Lower leg skin (tissue), 4 donors: ENCODE data around the gene SLC16A6. TPM values are rescaled to one million over a fixed set of nuclear protein-coding genes. Genes with fewer than 3 reads are reported as not detected.

Experiments
- DNase-seq, 2 donors: peaks; one replicate each; pipeline ENCODE4 v3.0.0-alpha.2; 2019; ENCODE audit warnings: low spot score in 2 of 2
- H3K4me3 ChIP-seq: fragments of 200-600 bp; sonication (generic); 2 replicates; pipeline ENCODE4 v1.5.1; 2017; ENCODE audit warnings: mild to moderate bottlenecking, low read depth; ENCODE audit not compliant: poor library complexity, severe bottlenecking
- CTCF ChIP-seq, 3 donors: fragments of 450-650 bp; IDR thresholded peaks; one replicate each; pipeline ENCODE4 v1.5.1; 2016; ENCODE audit warnings: antibody characterized with exemption in 3 of 3, mild to moderate bottlenecking in 3 of 3, moderate library complexity in 2 of 3
- POLR2A ChIP-seq, 2 donors: fragments of 450-650 bp; IDR thresholded peaks; one replicate each; pipeline ENCODE4 v1.6.1; 2016 to 2017; ENCODE audit warnings: antibody characterized with exemption in 2 of 2, mild to moderate bottlenecking in 1 of 2, moderate library complexity in 1 of 2
- WGBS, 2 donors: methylation state at CpG; one replicate each; pipeline ENCODE4 v1.1.5; 2018; 5-methylcytosine and 5-hydroxymethylcytosine counted together
- intact Hi-C: fragments of 100-400 bp; cut with DNase I; formaldehyde crosslinking; loops from one replicate; pipeline ENCODE4 v1.15.0; 2023; ENCODE audit warnings: low total_unique reads
- total RNA-seq, 4 donors: library from RNA; depleted of rRNA; stranded (reverse); fragments of >200 nt; gene quantifications; one replicate each; pipeline ENCODE4 v1.1.0, GENCODE V29; 2016

Gene SLC16A6
- total RNA-seq, 4 donors from 2014 or later, result 2.7 to 10.3 (median 7.8) TPM

- DNase-seq, result no peak
- intact Hi-C loops, result no loop called here
- TF ChIP-seq CTCF (IDR thresholded peaks at IDR 0.05) (no peak), POLR2A (IDR thresholded peaks at IDR 0.05) (no peak)
- H3K4me3 ChIP-seq, result no peak overlapping the region
- WGBS, 2 donors, result 56 to 58% methylated on average over 9 of the region's 9 CpGs
These were observed 1.7 kb upstream of the SLC16A6 start for GRCh38 chr17:68292689-68293040.

- peak; percentile 73 to 95 for DNase-seq
- peak overlapping the region; percentile 50 for H3K4me3 ChIP-seq
- 2 to 4% methylated on average over 29 to 39 of the region's 76 CpGs for WGBS, 2 donors
- TF ChIP-seq CTCF (IDR thresholded peaks at IDR 0.05), result no peak
- TF ChIP-seq POLR2A (IDR thresholded peaks at IDR 0.05), result peak in 1 of 2 donors; percentile 2
- intact Hi-C loops, result no loop called here
These were observed 1.1 kb upstream of the SLC16A6 start for GRCh38 chr17:68291836-68292688.

GRCh38 chr17:68290268-68290954 is 516 bp downstream of the SLC16A6 start:
- H3K4me3 ChIP-seq, result peak overlapping the region; percentile 7
- TF ChIP-seq POLR2A (IDR thresholded peaks at IDR 0.05), result no peak
- TF ChIP-seq CTCF (IDR thresholded peaks at IDR 0.05), result no peak
- intact Hi-C loops, result no loop called here
- 1 to 2% methylated on average over 30 to 50 of the region's 50 CpGs for WGBS, 2 donors
- peak in 1 of 2 donors; percentile 87 for DNase-seq

- 9 to 12% methylated on average over 9 of the region's 9 CpGs for WGBS, 2 donors
- DNase-seq, result no peak
- TF ChIP-seq POLR2A (IDR thresholded peaks at IDR 0.05), result no peak
- TF ChIP-seq CTCF (IDR thresholded peaks at IDR 0.05), result no peak
- intact Hi-C loops, result no loop called here
- no peak overlapping the region for H3K4me3 ChIP-seq
These were observed 1.0 kb downstream of the SLC16A6 start for GRCh38 chr17:68289936-68290267.

- WGBS, 2 donors, result 32 to 54% methylated on average over 7 of the region's 7 CpGs
- peak in 1 of 2 donors; percentile 63 for DNase-seq
- intact Hi-C loops, result no loop called here
- TF ChIP-seq CTCF (IDR thresholded peaks at IDR 0.05), result no peak
- TF ChIP-seq POLR2A (IDR thresholded peaks at IDR 0.05), result no peak
- H3K4me3 ChIP-seq, result no peak overlapping the region
These were observed 1.5 kb downstream of the SLC16A6 start for GRCh38 chr17:68289473-68289872.
